Measurements from ENCODE around the gene TMEM221.

DNA sequence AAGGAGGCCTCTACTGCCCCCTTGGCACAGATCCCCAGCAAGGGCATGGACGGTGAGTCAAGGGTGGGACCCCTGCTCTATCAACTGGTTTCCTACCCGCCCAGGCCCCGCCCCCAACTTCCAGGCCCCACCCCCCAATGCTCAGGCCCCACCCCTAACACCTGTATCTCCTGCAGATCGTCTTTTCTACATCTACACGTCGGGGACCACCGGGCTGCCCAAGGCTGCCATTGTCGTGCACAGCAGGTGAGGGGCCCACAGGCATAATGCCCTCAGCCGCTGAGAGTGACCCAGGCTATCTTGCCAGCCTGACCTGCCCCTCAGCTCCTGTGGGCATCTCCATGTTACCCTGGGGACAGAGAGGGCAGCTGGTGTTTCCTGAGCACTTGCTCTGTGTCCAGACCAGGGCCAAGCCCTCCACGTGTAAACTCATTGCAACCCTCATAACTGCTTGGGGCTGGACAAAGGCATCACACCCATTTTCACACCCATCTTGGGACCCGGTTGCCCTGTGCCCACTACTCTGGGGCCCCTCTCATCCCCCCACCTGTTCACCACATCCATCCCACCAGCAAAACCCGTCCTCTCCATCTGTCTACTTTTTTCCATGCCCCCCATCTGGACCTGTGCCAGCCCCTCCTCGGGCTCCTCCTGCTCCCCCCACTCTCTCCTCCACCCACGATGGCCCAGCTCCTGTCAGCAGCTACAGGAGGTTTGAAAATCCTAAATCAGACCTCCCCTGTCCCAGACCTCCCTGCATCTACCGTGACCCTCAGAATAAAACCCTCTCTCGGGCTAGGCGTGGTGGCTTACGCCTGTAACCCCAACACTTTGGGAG is 39.0 kb upstream of the TMEM221 start:
- TF ChIP-seq, protein P1, sequence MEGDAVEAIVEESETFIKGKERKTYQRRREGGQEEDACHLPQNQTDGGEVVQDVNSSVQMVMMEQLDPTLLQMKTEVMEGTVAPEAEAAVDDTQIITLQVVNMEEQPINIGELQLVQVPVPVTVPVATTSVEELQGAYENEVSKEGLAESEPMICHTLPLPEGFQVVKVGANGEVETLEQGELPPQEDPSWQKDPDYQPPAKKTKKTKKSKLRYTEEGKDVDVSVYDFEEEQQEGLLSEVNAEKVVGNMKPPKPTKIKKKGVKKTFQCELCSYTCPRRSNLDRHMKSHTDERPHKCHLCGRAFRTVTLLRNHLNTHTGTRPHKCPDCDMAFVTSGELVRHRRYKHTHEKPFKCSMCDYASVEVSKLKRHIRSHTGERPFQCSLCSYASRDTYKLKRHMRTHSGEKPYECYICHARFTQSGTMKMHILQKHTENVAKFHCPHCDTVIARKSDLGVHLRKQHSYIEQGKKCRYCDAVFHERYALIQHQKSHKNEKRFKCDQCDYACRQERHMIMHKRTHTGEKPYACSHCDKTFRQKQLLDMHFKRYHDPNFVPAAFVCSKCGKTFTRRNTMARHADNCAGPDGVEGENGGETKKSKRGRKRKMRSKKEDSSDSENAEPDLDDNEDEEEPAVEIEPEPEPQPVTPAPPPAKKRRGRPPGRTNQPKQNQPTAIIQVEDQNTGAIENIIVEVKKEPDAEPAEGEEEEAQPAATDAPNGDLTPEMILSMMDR (IDR thresholded peaks at IDR 0.05): no peak
- TF ChIP-seq EP300 (IDR thresholded peaks at IDR 0.05; ENCODE audit: low read depth) (no peak), POLR2A (IDR thresholded peaks at IDR 0.05) (no peak), POLR2AphosphoS5 (IDR thresholded peaks at IDR 0.05) (no peak)
